ENCODE results near the gene EME2.

The EME2 gene

GRCh38 chr16:1818873-1819525 is 46.4 kb downstream of the EME2 start:
- DNase-seq (ENCODE audit: low spot score): no peak

DNA sequence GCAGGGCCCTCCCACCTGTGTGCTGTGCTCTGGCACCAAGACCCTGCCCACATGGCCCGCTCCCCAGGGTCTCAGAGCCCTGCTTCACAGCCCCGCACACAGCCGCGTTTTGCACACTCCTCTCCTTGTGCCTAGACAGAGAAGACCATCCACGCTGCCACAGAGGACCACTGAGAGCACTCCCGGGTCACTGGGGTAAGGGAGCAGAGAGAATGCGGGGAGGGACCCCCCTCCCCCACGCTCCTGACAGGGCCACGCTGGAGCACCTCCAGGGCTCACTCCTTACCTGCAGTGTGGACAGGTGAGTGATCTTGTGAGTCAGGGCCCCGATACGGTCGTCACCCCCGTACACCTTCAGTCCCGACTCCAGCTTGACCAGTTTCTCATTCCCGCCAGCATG is 47.0 kb downstream of the EME2 start:
- no peak for DNase-seq (ENCODE audit: low spot score)

DNA sequence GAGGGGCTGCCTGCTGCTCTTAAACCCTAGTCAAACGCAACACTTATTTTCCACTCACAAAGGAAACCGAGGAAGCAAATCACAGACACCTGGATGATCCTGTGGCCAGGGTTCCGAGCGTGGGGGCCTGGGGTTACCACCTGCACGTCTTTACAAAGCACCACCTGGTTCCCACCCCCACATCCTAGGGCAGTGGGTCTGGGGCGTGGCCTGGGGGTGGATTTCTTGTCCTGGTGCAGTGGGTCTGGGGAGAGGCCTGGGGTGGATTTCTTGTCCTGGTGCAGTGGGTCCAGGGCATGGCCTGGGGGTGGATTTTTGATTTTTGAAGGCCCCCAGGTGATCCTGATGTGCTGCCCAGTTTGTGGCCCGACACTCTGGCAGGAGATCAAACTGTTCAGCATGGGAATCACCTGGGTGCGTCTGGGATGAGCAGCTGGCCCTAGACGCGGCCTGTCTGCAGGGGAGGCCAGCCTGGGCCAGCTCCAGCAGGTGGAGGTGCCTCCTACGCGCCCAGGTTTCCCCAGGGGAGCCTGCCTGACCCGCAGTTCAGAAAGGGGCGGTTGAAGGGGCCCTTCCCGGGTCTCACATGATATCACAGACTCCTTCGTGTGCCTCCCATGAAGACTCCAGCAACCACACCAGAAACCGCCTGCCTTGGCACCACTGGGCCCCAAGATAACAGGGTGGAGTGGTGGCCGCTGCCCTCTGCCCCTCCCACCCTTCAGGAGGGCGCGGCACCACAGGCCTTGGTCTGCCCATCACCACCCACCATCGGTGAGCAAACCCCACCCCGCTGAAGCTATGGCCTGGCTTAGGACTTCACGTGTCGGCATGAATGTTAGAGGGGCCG is 47.7 kb downstream of the EME2 start:
- DNase-seq (ENCODE audit: low spot score): no peak

DNA sequence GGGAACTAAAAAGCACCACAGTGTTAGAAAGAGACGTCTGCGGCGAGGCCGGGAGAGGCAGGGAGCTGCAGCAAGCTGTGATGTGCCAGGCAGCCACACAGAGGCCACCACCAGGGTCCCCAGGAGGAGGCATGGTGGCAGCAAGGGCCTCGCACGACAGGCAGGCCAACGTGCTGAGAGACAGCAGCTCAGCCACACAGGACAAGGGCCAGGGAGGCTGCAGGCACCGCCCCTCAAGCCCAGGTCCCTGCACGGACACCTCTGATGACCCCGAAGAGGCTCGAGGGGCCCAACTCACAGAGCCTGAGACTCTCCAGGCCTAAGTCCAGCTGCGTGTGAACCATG is 48.3 kb downstream of the EME2 start:
- no peak for DNase-seq (ENCODE audit: low spot score)

GRCh38 chr16:1821861-1822611 is 49.4 kb downstream of the EME2 start:
- DNase-seq (ENCODE audit: low spot score): no peak

DNA sequence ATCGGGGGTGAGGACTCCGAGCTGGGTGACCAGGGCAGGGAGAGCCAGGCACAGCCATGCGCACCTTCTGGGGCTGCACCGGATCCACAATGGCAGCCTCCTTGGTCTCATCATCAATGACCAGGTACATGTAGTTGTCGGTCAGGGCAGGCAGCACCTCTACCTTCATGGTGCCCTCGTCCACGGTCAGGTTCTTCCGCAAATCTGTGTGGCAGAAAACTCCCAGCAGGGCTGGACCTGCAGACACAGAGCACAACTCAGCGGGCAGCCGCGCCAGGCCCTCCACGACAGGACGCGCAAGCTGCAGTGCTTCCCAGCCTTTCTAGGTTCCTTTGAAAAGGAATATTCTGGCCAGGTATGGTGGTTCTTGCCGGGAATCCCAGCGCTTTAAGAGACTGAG is 50.2 kb downstream of the EME2 start:
- no peak for DNase-seq (ENCODE audit: low spot score)

DNA sequence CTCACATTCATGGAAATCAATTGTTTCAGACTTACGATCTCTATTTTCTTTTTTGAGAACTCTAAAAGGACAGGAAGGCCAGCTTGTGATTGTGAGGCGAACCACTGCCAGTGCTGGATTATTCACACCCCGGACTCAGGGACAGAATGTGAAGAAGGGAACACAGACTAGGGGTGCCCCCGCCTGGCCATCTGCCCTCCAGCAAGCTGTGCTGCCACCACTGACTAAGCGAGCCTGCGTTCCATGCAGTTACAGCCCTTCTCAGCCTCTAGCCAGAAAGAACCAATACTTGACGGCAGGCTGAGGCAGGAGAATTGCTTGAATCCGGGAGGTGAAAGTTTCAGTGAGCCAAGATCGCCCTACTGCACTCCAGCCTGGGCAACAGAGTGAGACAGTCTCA is 51.2 kb downstream of the EME2 start:
- DNase-seq (ENCODE audit: low spot score): no peak

DNA sequence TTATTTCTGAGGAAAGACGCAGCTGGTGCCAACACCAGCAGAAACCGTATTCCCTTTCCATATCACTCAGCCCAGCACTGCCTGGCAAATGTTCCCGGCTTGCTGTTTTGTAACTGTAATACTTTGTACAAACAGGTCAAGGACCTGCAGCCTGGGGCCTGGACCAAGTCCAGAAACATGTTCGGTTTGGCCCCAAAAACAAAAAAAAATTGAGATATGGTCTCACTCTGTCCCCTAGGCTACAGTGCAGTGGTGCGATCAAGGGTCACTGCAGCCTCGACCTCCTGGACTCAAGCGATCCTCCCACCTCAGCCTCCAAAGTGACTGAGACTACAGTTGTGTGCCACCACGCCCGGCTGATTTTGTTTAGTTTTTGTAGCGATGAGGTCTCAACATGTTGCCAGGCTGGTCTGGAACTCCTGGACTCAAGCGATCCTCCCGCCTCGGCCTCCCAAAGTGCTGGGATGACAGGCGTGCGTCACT is 52.8 kb downstream of the EME2 start:
- DNase-seq (ENCODE audit: low spot score): no peak
